Progenitor cell of endocrine pancreas (in vitro differentiated cells): ENCODE data around the gene HMCN2. TPM values are rescaled to one million over a fixed set of nuclear protein-coding genes. Genes with fewer than 3 reads are reported as not detected.

ENCODE experiments used
- DNase-seq: peaks from one replicate; pipeline ENCODE4 v3.0.0; 2021; ENCODE audit warnings: low spot score; ENCODE audit not compliant: unreplicated experiment
- H3K27ac Mint-ChIP-seq: 2 replicates; pipeline ENCODE4 v1.8.0; 2021; ENCODE audit warnings: mild to moderate bottlenecking, moderate library complexity, mixed read lengths
- H3K27me3 Mint-ChIP-seq: 2 replicates; pipeline ENCODE4 v1.8.0; 2021; ENCODE audit warnings: mixed read lengths
- H3K36me3 Mint-ChIP-seq: 2 replicates; pipeline ENCODE4 v1.8.0; 2022; ENCODE audit warnings: mixed read lengths; ENCODE audit not compliant: insufficient read depth
- H3K4me1 Mint-ChIP-seq: 2 replicates; pipeline ENCODE4 v1.8.0; 2021; ENCODE audit warnings: low read depth, mixed read lengths
- H3K4me3 Mint-ChIP-seq: 2 replicates; pipeline ENCODE4 v1.8.0; 2021; ENCODE audit warnings: low read depth, mild to moderate bottlenecking, moderate library complexity, mixed read lengths
- H3K9me3 Mint-ChIP-seq: 2 replicates; pipeline ENCODE4 v1.8.0; 2021; ENCODE audit warnings: low read depth, mixed read lengths
- total RNA-seq: library from RNA; stranded (reverse); gene quantifications from 2 replicates; pipeline ENCODE4 v1.2.1, GENCODE V29; 2021
- TF ChIP-seq, protein P1 (sequence below): fragments of 200-600 bp; sonication (generic); IDR thresholded peaks from one replicate; pipeline ENCODE4 v1.5.0; 2021; ENCODE audit warnings: antibody characterized with exemption, mild to moderate bottlenecking; ENCODE audit not compliant: unreplicated experiment

Gene HMCN2
- total RNA-seq, 1 donor from 2014 or later: 0.26 TPM

DNA sequence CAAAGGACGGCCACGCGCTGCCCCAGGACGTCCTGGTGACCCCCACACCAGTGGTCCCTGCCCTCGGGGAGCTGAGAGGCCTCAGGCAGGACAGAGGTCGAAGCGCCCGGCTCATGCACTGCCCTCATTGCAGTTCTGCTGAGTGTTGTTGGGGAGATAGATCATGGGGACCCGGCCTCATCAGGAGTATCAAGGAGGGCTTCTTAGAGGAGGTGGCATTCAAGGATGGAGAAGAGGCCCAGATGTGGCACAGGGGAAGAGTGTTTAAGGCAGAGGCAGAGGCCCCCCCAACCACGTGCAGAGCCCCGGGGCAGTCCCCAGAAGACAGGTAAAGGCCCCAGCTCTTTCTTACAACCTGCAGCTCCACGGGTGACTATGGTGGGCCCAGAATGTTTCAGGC, 205.4 kb downstream of the HMCN2 start:
- no peaks in the 10 kb centered on the region for H3K36me3 Mint-ChIP-seq
- H3K4me3 Mint-ChIP-seq: no peak overlapping the region
- H3K4me1 Mint-ChIP-seq: peaks cover 6% of the 10 kb centered on the region
- H3K9me3 Mint-ChIP-seq: no peaks in the 10 kb centered on the region
- H3K27ac Mint-ChIP-seq: no peak overlapping the region
- TF ChIP-seq, protein P1, sequence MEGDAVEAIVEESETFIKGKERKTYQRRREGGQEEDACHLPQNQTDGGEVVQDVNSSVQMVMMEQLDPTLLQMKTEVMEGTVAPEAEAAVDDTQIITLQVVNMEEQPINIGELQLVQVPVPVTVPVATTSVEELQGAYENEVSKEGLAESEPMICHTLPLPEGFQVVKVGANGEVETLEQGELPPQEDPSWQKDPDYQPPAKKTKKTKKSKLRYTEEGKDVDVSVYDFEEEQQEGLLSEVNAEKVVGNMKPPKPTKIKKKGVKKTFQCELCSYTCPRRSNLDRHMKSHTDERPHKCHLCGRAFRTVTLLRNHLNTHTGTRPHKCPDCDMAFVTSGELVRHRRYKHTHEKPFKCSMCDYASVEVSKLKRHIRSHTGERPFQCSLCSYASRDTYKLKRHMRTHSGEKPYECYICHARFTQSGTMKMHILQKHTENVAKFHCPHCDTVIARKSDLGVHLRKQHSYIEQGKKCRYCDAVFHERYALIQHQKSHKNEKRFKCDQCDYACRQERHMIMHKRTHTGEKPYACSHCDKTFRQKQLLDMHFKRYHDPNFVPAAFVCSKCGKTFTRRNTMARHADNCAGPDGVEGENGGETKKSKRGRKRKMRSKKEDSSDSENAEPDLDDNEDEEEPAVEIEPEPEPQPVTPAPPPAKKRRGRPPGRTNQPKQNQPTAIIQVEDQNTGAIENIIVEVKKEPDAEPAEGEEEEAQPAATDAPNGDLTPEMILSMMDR: no peak
- peaks cover 10% of the 10 kb centered on the region for H3K27me3 Mint-ChIP-seq
- no peak for DNase-seq

DNA sequence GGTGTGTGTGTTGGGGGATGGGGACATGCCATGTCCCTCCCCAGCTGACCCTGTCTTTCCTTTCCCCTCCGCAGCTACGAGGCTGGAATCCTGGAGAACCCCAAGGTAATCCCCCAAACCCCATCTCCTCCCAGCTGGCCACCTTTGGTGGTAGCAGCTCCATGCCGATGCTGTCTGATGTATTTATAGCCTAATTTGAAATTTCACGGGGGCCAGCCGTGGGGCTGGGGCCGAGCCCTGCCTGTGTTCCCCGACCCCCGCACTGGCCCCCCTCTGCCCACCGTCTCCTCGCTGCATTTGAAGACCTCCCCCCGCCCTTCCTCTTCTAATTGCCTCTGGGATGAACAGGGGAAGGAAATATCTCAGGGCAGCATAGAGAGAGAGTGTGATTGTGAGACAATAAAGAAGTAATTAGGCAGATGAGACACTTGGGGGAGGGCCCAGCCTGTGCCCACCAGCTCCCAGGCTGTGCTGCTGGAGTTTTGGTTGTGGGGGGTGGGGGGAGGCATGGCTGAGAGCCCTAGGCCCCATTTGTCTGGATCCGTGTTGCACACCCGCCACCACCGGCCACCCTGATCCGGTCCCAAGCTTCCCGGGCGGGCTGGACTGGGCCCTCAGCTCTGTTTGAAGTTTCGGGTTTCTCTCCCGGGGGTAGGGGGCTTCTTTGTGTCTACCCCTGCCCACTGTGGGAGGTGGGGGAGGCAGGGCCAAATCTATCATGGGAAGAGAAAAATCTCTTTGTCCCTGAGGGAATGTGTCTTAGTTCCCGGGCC, 206.0 kb downstream of the HMCN2 start:
- Mint-ChIP-seq H3K4me3 (no peak overlapping the region), H3K9me3 (no peaks in the 10 kb centered on the region), H3K27me3 (peaks cover 10% of the 10 kb centered on the region), H3K36me3 (no peaks in the 10 kb centered on the region), H3K27ac (no peak overlapping the region), H3K4me1 (peaks cover 6% of the 10 kb centered on the region)
- no peak for DNase-seq
- TF ChIP-seq, protein P1: no peak

DNA sequence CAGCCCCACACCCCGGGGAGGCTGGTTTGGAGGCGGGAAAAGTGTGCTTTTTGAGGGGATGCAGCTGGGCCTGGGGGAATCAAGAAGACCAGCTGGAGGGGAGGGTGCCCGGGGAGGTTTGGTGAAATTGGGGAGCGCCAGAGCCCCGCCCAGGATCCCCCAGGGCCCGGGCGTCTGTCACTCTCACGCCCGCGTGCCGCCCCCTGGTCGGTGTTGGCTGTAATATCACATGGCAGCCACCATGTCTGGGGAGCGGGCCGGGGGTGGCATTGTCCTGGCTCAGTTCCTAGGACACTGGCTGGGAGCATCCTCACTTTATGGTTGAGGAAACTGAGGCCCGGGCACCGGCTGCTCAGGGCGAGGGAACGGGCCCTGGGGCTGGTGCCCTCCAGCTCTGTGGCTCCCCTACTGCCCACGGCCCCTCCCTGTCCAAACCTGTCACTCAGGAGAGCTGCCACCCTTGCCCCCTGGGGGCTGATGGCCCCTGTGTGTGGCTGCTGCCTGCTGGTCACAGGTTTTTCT, 206.7 kb downstream of the HMCN2 start:
- no peak overlapping the region for H3K4me3 Mint-ChIP-seq

DNA sequence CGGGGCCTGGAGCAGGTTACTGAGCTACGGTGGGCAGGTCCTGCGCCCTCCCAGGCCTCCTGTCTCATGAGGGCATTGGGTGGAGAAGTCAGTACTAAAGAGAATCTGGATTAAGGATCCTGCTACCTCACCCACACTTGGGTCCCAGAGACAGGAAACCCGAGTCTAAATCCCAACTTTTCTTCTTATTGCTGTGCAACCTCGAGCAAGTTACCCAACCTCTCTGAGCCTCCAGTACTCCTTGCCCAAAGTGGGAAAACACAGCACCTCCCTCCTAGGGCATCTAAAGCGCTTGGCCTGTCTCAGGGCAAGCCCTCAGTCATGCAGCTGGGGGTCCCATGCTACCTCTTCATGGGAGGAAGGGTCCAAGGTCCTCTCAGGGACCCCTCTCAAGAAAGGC, 207.4 kb downstream of the HMCN2 start:
- TF ChIP-seq, protein P1: no peak
- Mint-ChIP-seq H3K4me1 (no peaks in the 10 kb centered on the region), H3K27me3 (peaks cover 4% of the 10 kb centered on the region), H3K36me3 (no peaks in the 10 kb centered on the region), H3K27ac (no peak overlapping the region), H3K9me3 (no peaks in the 10 kb centered on the region), H3K4me3 (no peak overlapping the region)
- no peak for DNase-seq

More for the DNA sequence above, 206.7 kb downstream of the HMCN2 start:
- peaks cover 4% of the 10 kb centered on the region for H3K4me1 Mint-ChIP-seq
- H3K9me3 Mint-ChIP-seq: no peaks in the 10 kb centered on the region
- H3K36me3 Mint-ChIP-seq: no peaks in the 10 kb centered on the region
- TF ChIP-seq, protein P1: no peak
- H3K27me3 Mint-ChIP-seq: peaks cover 10% of the 10 kb centered on the region
- H3K27ac Mint-ChIP-seq: no peak overlapping the region
- no peak for DNase-seq

DNA sequence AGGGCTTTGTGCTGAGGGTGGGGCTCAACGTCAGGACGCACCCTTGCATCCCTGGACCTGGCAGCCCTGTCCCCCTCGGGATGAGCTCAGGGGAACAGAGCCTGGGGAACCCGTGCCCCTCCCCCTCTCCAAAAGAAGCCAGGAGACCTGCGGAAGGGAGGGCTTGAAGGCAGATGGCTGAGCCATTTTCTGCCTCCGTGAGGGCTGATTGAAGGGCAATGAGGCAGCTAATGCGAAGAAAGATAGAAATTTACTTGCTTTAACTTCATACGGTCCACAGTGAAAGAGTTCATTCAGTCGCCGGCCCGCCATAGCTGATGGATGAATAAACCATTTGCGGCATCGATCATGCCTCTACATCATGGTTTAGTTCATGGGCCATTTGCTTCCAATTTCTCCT, 208.0 kb downstream of the HMCN2 start:
- Mint-ChIP-seq H3K27me3 (peaks cover 4% of the 10 kb centered on the region), H3K36me3 (no peaks in the 10 kb centered on the region), H3K27ac (no peak overlapping the region), H3K4me1 (no peaks in the 10 kb centered on the region), H3K4me3 (no peak overlapping the region), H3K9me3 (no peaks in the 10 kb centered on the region)
- TF ChIP-seq, protein P1: no peak
- no peak for DNase-seq
